OCI-LY7 (cell line): ENCODE results near the gene PPAT. TPM values are rescaled to one million over a fixed set of nuclear protein-coding genes. Genes with fewer than 3 reads are reported as not detected.

Experiments
- BruUV-seq: library from RNA; stranded (reverse); fragments of 400-500 nt; replicated peaks from 2 replicates; lab custom pipeline; 2021; lab: Mats Ljungman, UMichigan
- CTCF ChIA-PET: fragments of 300-600 bp; sonication (Branson Sonifier 250); formaldehyde crosslinking; loops from one replicate; lab custom pipeline; 2022; ENCODE audit warnings: antibody characterized with exemption; ENCODE audit not compliant: unreplicated experiment; lab: Charles Lee
- POLR2A ChIA-PET: fragments of 300-600 bp; sonication (Branson Sonifier 250); formaldehyde crosslinking; loops from one replicate; lab custom pipeline; 2022; ENCODE audit warnings: antibody characterized with exemption; lab: Charles Lee
- DNase-seq: peaks from one replicate; pipeline ENCODE4 v3.0.0-alpha.2; 2015; ENCODE audit warnings: low spot score
- H2AFZ ChIP-seq: fragments of 200-600 bp; sonication (generic), shearing (Covaris generic); 2 replicates; pipeline ENCODE4 v1.6.1; 2014; ENCODE audit warnings: mild to moderate bottlenecking, antibody characterized with exemption, low read length, moderate library complexity
- H3K27ac ChIP-seq: fragments of 200-600 bp; sonication (generic); 2 replicates; pipeline ENCODE4 v1.5.1; 2014; ENCODE audit warnings: mixed run types, low read depth, mild to moderate bottlenecking, moderate library complexity, low read length, inconsistent platforms; ENCODE audit not compliant: poor library complexity, severe bottlenecking
- H3K36me3 ChIP-seq: fragments of 200-600 bp; sonication (generic); 2 replicates; pipeline ENCODE4 v1.6.1; 2014; ENCODE audit warnings: mild to moderate bottlenecking, antibody characterized with exemption, low read length, moderate library complexity, mixed read lengths; ENCODE audit not compliant: insufficient read depth
- H3K4me1 ChIP-seq: fragments of 200-600 bp; sonication (generic); 2 replicates; pipeline ENCODE4 v1.5.1; 2014; ENCODE audit warnings: mild to moderate bottlenecking, low read length; ENCODE audit not compliant: insufficient read depth, poor library complexity, severe bottlenecking
- H3K4me2 ChIP-seq: fragments of 200-600 bp; sonication (generic); 2 replicates; pipeline ENCODE4 v1.6.1; 2014; ENCODE audit warnings: mild to moderate bottlenecking, low read length
- H3K4me3 ChIP-seq: fragments of 200-600 bp; sonication (generic); 2 replicates; pipeline ENCODE4 v1.5.1; 2014; ENCODE audit warnings: mild to moderate bottlenecking, low read depth, low read length; ENCODE audit not compliant: poor library complexity, severe bottlenecking
- H3K79me2 ChIP-seq: fragments of 200-600 bp; sonication (generic); 2 replicates; pipeline ENCODE4 v1.6.1; 2016; ENCODE audit warnings: low read depth, mild to moderate bottlenecking, low read length, moderate library complexity, mixed read lengths; ENCODE audit not compliant: insufficient read depth
- H3K9me2 ChIP-seq: fragments of 200-600 bp; sonication (generic); 2 replicates; pipeline ENCODE4 v1.6.1; 2016; ENCODE audit warnings: mild to moderate bottlenecking, low read length, mixed read lengths; ENCODE audit not compliant: insufficient read depth
- H3K9me3 ChIP-seq: fragments of 200-600 bp; sonication (generic); 2 replicates; pipeline ENCODE4 v1.6.1; 2014; ENCODE audit warnings: mild to moderate bottlenecking, mixed run types, low read length, mixed read lengths
- H4K20me1 ChIP-seq: fragments of 200-600 bp; sonication (generic); 2 replicates; pipeline ENCODE4 v1.6.1; 2014; ENCODE audit warnings: mild to moderate bottlenecking, antibody characterized with exemption, low read length, moderate library complexity, mixed read lengths; ENCODE audit not compliant: insufficient read depth
- CTCF ChIP-seq: fragments of 200-600 bp; sonication (generic); conservative IDR thresholded peaks from 2 replicates; pipeline ENCODE4 v1.5.1; 2014; ENCODE audit warnings: mild to moderate bottlenecking, antibody characterized with exemption, low read length, moderate library complexity, mixed read lengths
- EZH2phosphoT487 ChIP-seq: fragments of 200-600 bp; sonication (generic); IDR thresholded peaks from 2 replicates; pipeline ENCODE4 v1.6.1; 2018; ENCODE audit warnings: low read depth, borderline replicate concordance, mild to moderate bottlenecking, mixed run types, antibody characterized with exemption, low read length, moderate library complexity, mixed read lengths
- intact Hi-C: fragments of 100-400 bp; cut with micrococcal nuclease; formaldehyde crosslinking; loops from one replicate; pipeline ENCODE4 v1.10.0; 2022; ENCODE audit not compliant: unreplicated experiment
- total RNA-seq, 2 experiments: library from RNA; depleted of rRNA in 1 of 2; stranded (reverse); fragments of >200 nt in 1 of 2; shearing (Covaris generic) in 1 of 2; gene quantifications; 2 replicates each; pipeline ENCODE4 v1.2.3, GENCODE V29; 2014 to 2022

The PPAT gene
- total RNA-seq, 2 experiments from 2014 or later = 35.8 to 54.3 TPM

DNA sequence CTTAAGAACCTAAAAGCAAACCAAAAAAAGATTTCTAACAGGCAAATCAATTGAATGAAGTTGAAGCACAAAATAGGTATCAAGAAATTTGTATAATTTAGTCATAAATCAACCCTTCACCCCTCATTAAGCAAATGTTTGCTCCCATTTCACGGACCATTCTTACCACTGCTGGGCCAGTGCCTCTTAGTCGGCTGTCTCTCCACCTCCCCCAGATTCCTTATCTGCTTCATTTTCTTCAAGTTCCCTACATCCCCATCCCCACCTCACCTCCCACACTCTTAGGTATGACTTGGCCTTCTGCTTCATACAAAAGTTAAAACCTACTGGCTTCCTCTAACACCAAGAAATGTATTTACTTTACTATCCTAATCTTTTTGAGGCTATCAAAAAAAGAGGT lies 60.0 kb downstream of the PPAT start:
- Histone ChIP-seq H3K9me2 (0 out of 2 replicates have a peak, but pooled peaks cover 3% of the 10 kb centered on the region), H3K4me2 (no peak overlapping the region), H3K4me3 (no peak overlapping the region), H3K27ac (no peak overlapping the region), H3K79me2 (no peaks in the 10 kb centered on the region), H2AFZ (no peak overlapping the region), H4K20me1 (no peaks in the 10 kb centered on the region), H3K36me3 (peaks cover 27% of the 10 kb centered on the region), H3K9me3 (no peaks in the 10 kb centered on the region), H3K4me1 (no peaks in the 10 kb centered on the region)
- BruUV-seq = no TSS peak
- CTCF ChIA-PET = no interaction called here
- no peak for DNase-seq
- TF ChIP-seq EZH2phosphoT487 (no peak), CTCF (no peak)
- intact Hi-C loops = no loop called here
- POLR2A ChIA-PET = interaction anchor here (1.2 kb wide), 1 partner anchor 11 kb away, joined by 6 read pairs; the partner anchor contains the start of gene AASDH

- Histone ChIP-seq H2AFZ (no peak overlapping the region), H4K20me1 (no peaks in the 10 kb centered on the region), H3K27ac (no peak overlapping the region), H3K9me2 (0 out of 2 replicates have a peak, but pooled peaks cover 3% of the 10 kb centered on the region), H3K79me2 (no peaks in the 10 kb centered on the region), H3K4me3 (no peak overlapping the region), H3K9me3 (no peaks in the 10 kb centered on the region), H3K4me2 (no peak overlapping the region), H3K36me3 (peaks cover 29% of the 10 kb centered on the region), H3K4me1 (no peaks in the 10 kb centered on the region)
- intact Hi-C loops = no loop called here
- DNase-seq = peak; percentile 9
- TF ChIP-seq CTCF (no peak), EZH2phosphoT487 (no peak)
- ChIA-PET CTCF (no interaction called here), POLR2A (interaction anchor here (0.5 to 1.2 kb wide), 4 partner anchors 9 to 196 kb away, joined by 3 to 6 read pairs (median 4); partner anchors contain the start of gene AASDH)
- no TSS peak for BruUV-seq
Observed at GRCh38 chr4:56374956-56375355, 60.5 kb downstream of the PPAT start.

- H3K27ac ChIP-seq = no peak overlapping the region
- no peak overlapping the region for H2AFZ ChIP-seq
- TF ChIP-seq EZH2phosphoT487 (no peak), CTCF (no peak)
- BruUV-seq = no TSS peak
- no peak overlapping the region for H3K4me3 ChIP-seq
- DNase-seq = no peak
- no peak overlapping the region for H3K4me2 ChIP-seq
- intact Hi-C loops = no loop called here
- ChIA-PET POLR2A (interaction anchor here (1.2 to 1.6 kb wide), 2 partner anchors 14 to 29 kb away, joined by 3 to 6 read pairs; partner anchors contain the start of gene AASDH), CTCF (no interaction called here)
- no peaks in the 10 kb centered on the region for H4K20me1 ChIP-seq
- 0 out of 2 replicates have a peak, but pooled peaks cover 3% of the 10 kb centered on the region for H3K9me2 ChIP-seq
- peaks cover 42% of the 10 kb centered on the region for H3K36me3 ChIP-seq
- no peaks in the 10 kb centered on the region for H3K9me3 ChIP-seq
- H3K79me2 ChIP-seq = no peaks in the 10 kb centered on the region
- H3K4me1 ChIP-seq = no peaks in the 10 kb centered on the region
Observed at GRCh38 chr4:56372774-56373173, 62.6 kb downstream of the PPAT start.
